ENCODE measurements around the gene ANKRD30A.

DNA sequence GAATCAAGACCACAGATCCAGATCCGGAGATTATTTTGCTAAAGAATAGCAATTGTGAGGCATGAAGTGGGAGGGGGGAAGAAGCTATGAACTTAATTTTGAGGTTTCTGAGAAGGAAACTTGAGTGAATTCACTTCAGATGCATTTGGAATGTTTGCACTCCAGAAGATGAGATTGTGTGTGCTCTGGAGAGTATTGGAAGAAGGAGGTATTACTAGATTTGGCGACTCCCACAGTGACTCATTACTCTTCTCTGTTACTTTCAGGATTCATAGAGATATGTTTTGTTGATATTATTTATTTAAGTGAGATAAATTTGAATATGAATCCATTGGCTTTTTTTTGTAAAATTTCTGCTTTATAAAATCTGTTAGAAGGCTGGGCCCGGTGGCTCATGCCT, 80.7 kb downstream of the ANKRD30A start:
- TF ChIP-seq, protein P1, sequence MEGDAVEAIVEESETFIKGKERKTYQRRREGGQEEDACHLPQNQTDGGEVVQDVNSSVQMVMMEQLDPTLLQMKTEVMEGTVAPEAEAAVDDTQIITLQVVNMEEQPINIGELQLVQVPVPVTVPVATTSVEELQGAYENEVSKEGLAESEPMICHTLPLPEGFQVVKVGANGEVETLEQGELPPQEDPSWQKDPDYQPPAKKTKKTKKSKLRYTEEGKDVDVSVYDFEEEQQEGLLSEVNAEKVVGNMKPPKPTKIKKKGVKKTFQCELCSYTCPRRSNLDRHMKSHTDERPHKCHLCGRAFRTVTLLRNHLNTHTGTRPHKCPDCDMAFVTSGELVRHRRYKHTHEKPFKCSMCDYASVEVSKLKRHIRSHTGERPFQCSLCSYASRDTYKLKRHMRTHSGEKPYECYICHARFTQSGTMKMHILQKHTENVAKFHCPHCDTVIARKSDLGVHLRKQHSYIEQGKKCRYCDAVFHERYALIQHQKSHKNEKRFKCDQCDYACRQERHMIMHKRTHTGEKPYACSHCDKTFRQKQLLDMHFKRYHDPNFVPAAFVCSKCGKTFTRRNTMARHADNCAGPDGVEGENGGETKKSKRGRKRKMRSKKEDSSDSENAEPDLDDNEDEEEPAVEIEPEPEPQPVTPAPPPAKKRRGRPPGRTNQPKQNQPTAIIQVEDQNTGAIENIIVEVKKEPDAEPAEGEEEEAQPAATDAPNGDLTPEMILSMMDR (IDR thresholded peaks at IDR 0.05; ENCODE audit: poor library complexity, severe bottlenecking), result no peak
- TF ChIP-seq REST (IDR thresholded peaks at IDR 0.05; ENCODE audit: borderline replicate concordance), result no peak
- no peak for TF ChIP-seq POLR2AphosphoS5 (IDR thresholded peaks at IDR 0.05)
- no peak for TF ChIP-seq MXI1 (conservative IDR thresholded peaks at IDR 0.05; ENCODE audit: poor library complexity, severe bottlenecking)
- TF ChIP-seq EZH2 (IDR thresholded peaks at IDR 0.05; ENCODE audit: borderline replicate concordance, insufficient read depth, low read length, poor library complexity, severe bottlenecking), result no peak
- TF ChIP-seq TAF1 (IDR thresholded peaks at IDR 0.05; ENCODE audit: low read depth), result no peak

Data from neural cell (in vitro differentiated cells).